Spleen (tissue), 11 donors: ENCODE results near the gene ZNF581. TPM values are rescaled to one million over a fixed set of nuclear protein-coding genes. Genes with fewer than 3 reads are reported as not detected.

Experiments used
- DNase-seq: peaks from one replicate; pipeline ENCODE4 v3.0.0-alpha.2; 2020
- H3K27ac ChIP-seq, 8 donors: fragments of 200-600 bp; sonication (generic) in 7 of 8; 1 replicate in 4 of 8; 2 replicates in 4 of 8; pipeline versions ENCODE4 v1.5.0 to v1.8.0; 2016 to 2021; ENCODE audit warnings: inconsistent platforms in 4 of 8, mild to moderate bottlenecking in 4 of 8, moderate library complexity in 1 of 8
- H3K27me3 ChIP-seq, 7 donors: fragments of 200-600 bp; sonication (generic) in 6 of 7; replicated peaks in 1 of 7; 1 replicate in 4 of 7; 2 replicates in 3 of 7; pipeline versions ENCODE4 v1.5.0 to v1.8.0; 2016 to 2021; ENCODE audit warnings: inconsistent platforms in 3 of 7, mild to moderate bottlenecking in 1 of 7
- H3K36me3 ChIP-seq, 6 donors: fragments of 200-600 bp; sonication (generic) in 5 of 6; 1 replicate in 4 of 6; 2 replicates in 2 of 6; pipeline versions ENCODE4 v1.5.0 to v1.8.0; 2016 to 2021; ENCODE audit warnings: inconsistent platforms in 2 of 6
- H3K4me1 ChIP-seq, 6 donors: fragments of 200-600 bp; sonication (generic) in 5 of 6; 1 replicate in 3 of 6; 2 replicates in 3 of 6; pipeline versions ENCODE4 v1.5.0 to v1.8.0; 2016 to 2021; ENCODE audit warnings: inconsistent platforms in 3 of 6
- H3K4me3 ChIP-seq, 8 donors: fragments of 200-600 bp; sonication (generic) in 7 of 8; 1 replicate in 4 of 8; 2 replicates in 4 of 8; pipeline versions ENCODE4 v1.5.0 to v1.8.0; 2016 to 2021; ENCODE audit warnings: inconsistent platforms in 4 of 8, mild to moderate bottlenecking in 4 of 8, moderate library complexity in 2 of 8
- H3K9me3 ChIP-seq, 8 donors: fragments of 200-600 bp; sonication (generic) in 7 of 8; 1 replicate in 4 of 8; 2 replicates in 4 of 8; pipeline versions ENCODE4 v1.5.0 to v1.8.0; 2016 to 2021; ENCODE audit warnings: inconsistent platforms in 4 of 8
- CTCF ChIP-seq, 11 experiments: fragments of 200-600 bp in 7 of 11; fragments of 450-650 bp in 4 of 11; sonication (generic) in 4 of 11; IDR thresholded peaks in 8 of 11; conservative IDR thresholded peaks in 3 of 11; 1 replicate in 7 of 11; 2 replicates in 4 of 11; pipeline versions ENCODE4 v1.4.0 to v1.8.0; 2016 to 2021; ENCODE audit warnings: antibody characterized with exemption in 11 of 11, inconsistent platforms in 4 of 11, mild to moderate bottlenecking in 1 of 11
- POLR2A ChIP-seq, 3 donors: fragments of 450-650 bp; IDR thresholded peaks; one replicate each; pipeline ENCODE4 v1.5.1; 2017; ENCODE audit warnings: antibody characterized with exemption in 3 of 3, mild to moderate bottlenecking in 1 of 3
- POLR2AphosphoS5 ChIP-seq, 3 donors: sonication (generic); formaldehyde crosslinking; IDR thresholded peaks; one replicate each; pipeline ENCODE4 v1.5.1; 2017; ENCODE audit warnings: antibody characterized with exemption in 3 of 3
- WGBS, 5 donors: extraction: QIAGEN DNeasy Blood & Tissue Kit in 3 of 5; methylation state at CpG; one replicate each; pipeline versions ENCODE4 v1.1.5 to v1.1.7; 2013 to 2018; 5-methylcytosine and 5-hydroxymethylcytosine counted together
- intact Hi-C: fragments of 100-400 bp; cut with DNase I; formaldehyde crosslinking; loops from one replicate; pipeline ENCODE4 v1.15.0; 2023; ENCODE audit warnings: low total_unique reads
- polyA plus RNA-seq, 3 donors: library from polyadenylated mRNA; stranded (reverse); fragments of 200-250 nt; gene quantifications; one replicate each; pipeline ENCODE4 v1.2.1, GENCODE V29; 2013
- total RNA-seq, 7 donors: library from RNA; depleted of rRNA in 3 of 7; stranded (reverse); fragments of >200 nt in 3 of 7; fragmentation: NEBNext Ultra II Directional in 4 of 7; extraction: Animal tissue kit (Norgen Biotek cat#: 25700) in 4 of 7; gene quantifications; one replicate each; pipeline versions ENCODE4 v1.1.0 to v1.2.1, GENCODE V29; 2016 to 2021
- donor health status: healthy with polysubstance abuse.
- donor health status: DM: no; HTN: no; CAD: no; lungs with moderate emphysema.
- donor health status: DM: no; HTN: no; CAD: no.
- donor health status: Bipolar disorder and iron deficiency.
- donor health status: healthy.
- donor health status: DM: no; HTN: no; CAD: no.
- donor health status: DM: yes; HTN: yes; CAD: no.

Gene ZNF581
- total and polyA plus RNA-seq, 10 donors, result 21.4 to 46.5 (median 30.2) TPM

GRCh38 chr19:55646889-55647731, 3.7 kb downstream of the ZNF581 start:
- H3K27ac ChIP-seq, result peak overlapping the region; percentile 82 to 94 (median 90)

GRCh38 chr19:55647732-55648584, 4.5 kb downstream of the ZNF581 start, which contains the start of gene CCDC106:
CCDC106 (plus strand) TSS chr19:55648212; CDS start chr19:55649047, 835 bp downstream.
- H3K36me3 ChIP-seq, result peaks cover 0 to 47% (median 13%) of the 10 kb centered on the region in 6 donors
- peak within 1 kb of the TSS; percentile 51 to 97 (median 81) for H3K4me3 ChIP-seq
- 1 to 5% (median 2%) methylated on average over 27 to 87 of the region's 87 CpGs for WGBS, 5 donors
- TF ChIP-seq POLR2A (IDR thresholded peaks at IDR 0.05) (no peak), POLR2AphosphoS5 (IDR thresholded peaks at IDR 0.05) (peak; percentile 61 to 71 (median 67))
- intact Hi-C loops, result no loop called here
- peak within 1 kb of the TSS; percentile 82 to 94 (median 90) for H3K27ac ChIP-seq
- H3K27me3 ChIP-seq, result peaks cover 0 to 10% (median 0%) of the 10 kb centered on the region in 7 donors
- H3K9me3 ChIP-seq, result no peaks in the 10 kb centered on the region
- H3K4me1 ChIP-seq, result peaks cover 36 to 93% (median 67%) of the 10 kb centered on the region in 6 donors
- peak; percentile 90 for DNase-seq

More at GRCh38 chr19:55646889-55647731, 3.7 kb downstream of the ZNF581 start:
- DNase-seq, result no peak
- Histone ChIP-seq H3K4me1 (peaks cover 36 to 93% (median 72%) of the 10 kb centered on the region in 6 donors), H3K9me3 (no peaks in the 10 kb centered on the region), H3K27me3 (peaks cover 0 to 19% (median 0%) of the 10 kb centered on the region in 7 donors), H3K36me3 (peaks cover 0 to 39% (median 13%) of the 10 kb centered on the region in 6 donors), H3K4me3 (peak overlapping the region; percentile 51 to 97 (median 81))
- 47 to 54% (median 50%) methylated on average over 12 to 14 of the region's 14 CpGs for WGBS, 5 donors
- TF ChIP-seq POLR2A (IDR thresholded peaks at IDR 0.05) (peak in 1 of 3 donors; percentile 32), CTCF (IDR thresholded peaks at IDR 0.05 in 8 of 11, conservative IDR thresholded peaks at IDR 0.05 in 3 of 11) (no peak), POLR2AphosphoS5 (IDR thresholded peaks at IDR 0.05) (peak in 1 of 3 donors; percentile 51)
- intact Hi-C loops, result no loop called here

- H3K9me3 ChIP-seq, result no peaks in the 10 kb centered on the region
- WGBS, 5 donors, result 22 to 30% (median 25%) methylated on average over 21 to 25 of the region's 25 CpGs
- peak overlapping the region; percentile 51 to 97 (median 81) for H3K4me3 ChIP-seq
- peaks cover 0 to 9% (median 0%) of the 10 kb centered on the region in 7 donors for H3K27me3 ChIP-seq
- peaks cover 0 to 47% (median 13%) of the 10 kb centered on the region in 6 donors for H3K36me3 ChIP-seq
- peaks cover 36 to 92% (median 70%) of the 10 kb centered on the region in 6 donors for H3K4me1 ChIP-seq
- intact Hi-C loops, result no loop called here
- H3K27ac ChIP-seq, result peak overlapping the region; percentile 82 to 94 (median 90)
- TF ChIP-seq POLR2AphosphoS5 (IDR thresholded peaks at IDR 0.05), result no peak
- TF ChIP-seq POLR2A (IDR thresholded peaks at IDR 0.05), result no peak
- no peak for TF ChIP-seq CTCF (IDR thresholded peaks at IDR 0.05 in 8 of 11, conservative IDR thresholded peaks at IDR 0.05 in 3 of 11)
- no peak for DNase-seq
Measured at GRCh38 chr19:55648585-55649267, 5.3 kb downstream of the ZNF581 start.
